Gastroesophageal sphincter (tissue), 4 donors: ENCODE data around the gene PHLDA1. TPM values are rescaled to one million over a fixed set of nuclear protein-coding genes. Genes with fewer than 3 reads are reported as not detected.
A peak's percentile ranks its signal among the peaks of the same experiment; 100 is the strongest.

Experiments
- ATAC-seq: fragments of 150-250 bp; one replicate; pipeline ENCODE4 v1.9.1; 2016; ENCODE audit warnings: mild to moderate bottlenecking, moderate library complexity
- H3K27ac ChIP-seq, 4 donors: fragments of 200-600 bp; sonication (generic) in 3 of 4; 1 replicate in 3 of 4; 2 replicates in 1 of 4; pipeline ENCODE4 v1.5.1; 2016 to 2019
- H3K27me3 ChIP-seq: fragments of 200-600 bp; sonication (generic); one replicate; pipeline ENCODE4 v1.5.1; 2019
- H3K36me3 ChIP-seq, 2 donors: fragments of 200-600 bp; sonication (generic); one replicate each; pipeline ENCODE4 v1.5.1; 2019; ENCODE audit warnings: control low read depth in 1 of 2
- H3K4me1 ChIP-seq, 3 donors: fragments of 200-600 bp; sonication (generic); 1 replicate in 2 of 3; 2 replicates in 1 of 3; pipeline ENCODE4 v1.5.1; 2016 to 2019; ENCODE audit warnings: control low read depth in 2 of 3
- H3K4me3 ChIP-seq, 2 donors: fragments of 200-600 bp; sonication (generic); one replicate each; pipeline ENCODE4 v1.5.1; 2019; ENCODE audit warnings: mild to moderate bottlenecking in 1 of 2, moderate library complexity in 1 of 2
- H3K9me3 ChIP-seq, 3 donors: fragments of 200-600 bp; sonication (generic); one replicate each; pipeline ENCODE4 v1.5.1; 2017 to 2019; ENCODE audit warnings: control low read depth in 2 of 3
- CTCF ChIP-seq, 4 experiments: fragments of 200-600 bp in 2 of 4; fragments of 450-650 bp in 2 of 4; sonication (generic) in 1 of 4; IDR thresholded peaks; one replicate each; pipeline ENCODE4 v1.5.1; 2017 to 2019; ENCODE audit warnings: antibody characterized with exemption in 4 of 4, mild to moderate bottlenecking in 2 of 4, moderate library complexity in 2 of 4
- EP300 ChIP-seq: sonication (generic); formaldehyde crosslinking; IDR thresholded peaks from one replicate; pipeline ENCODE4 v1.6.1; 2017; ENCODE audit warnings: antibody characterized with exemption, mild to moderate bottlenecking
- POLR2A ChIP-seq, 2 donors: fragments of 450-650 bp; IDR thresholded peaks; one replicate each; pipeline ENCODE4 v1.6.1; 2017; ENCODE audit warnings: antibody characterized with exemption in 2 of 2, mild to moderate bottlenecking in 2 of 2, moderate library complexity in 1 of 2
- POLR2AphosphoS5 ChIP-seq: sonication (generic); formaldehyde crosslinking; IDR thresholded peaks from one replicate; pipeline ENCODE4 v1.6.1; 2017; ENCODE audit warnings: antibody characterized with exemption
- WGBS, 2 donors: methylation state at CpG; one replicate each; pipeline ENCODE4 v1.1.5; 2018; ENCODE audit warnings: low coverage in 1 of 2; 5-methylcytosine and 5-hydroxymethylcytosine counted together
- total RNA-seq, 4 donors: library from RNA; depleted of rRNA; stranded (reverse); fragments of >200 nt; gene quantifications; one replicate each; pipeline ENCODE4 v1.1.0, GENCODE V29; 2016

Gene PHLDA1
- total RNA-seq, 4 donors from 2014 or later: 4.4 to 14.4 (median 7.6) TPM

- no peak for TF ChIP-seq CTCF (IDR thresholded peaks at IDR 0.05)
- TF ChIP-seq POLR2A (IDR thresholded peaks at IDR 0.05): no peak
- TF ChIP-seq EP300: no peak
- no peak for TF ChIP-seq POLR2AphosphoS5
- Histone ChIP-seq H3K36me3 (no peaks in the 10 kb centered on the region), H3K4me1 (peaks cover 0 to 37% (median 0%) of the 10 kb centered on the region in 3 donors), H3K27ac (peak overlapping the region; percentile 93 to 96 (median 96)), H3K4me3 (peak overlapping the region in 1 of 2 donors; percentile 78), H3K27me3 (no peaks in the 10 kb centered on the region), H3K9me3 (no peaks in the 10 kb centered on the region)
- no peak for ATAC-seq
- 69 to 84% methylated on average over 5 of the region's 5 CpGs for WGBS, 2 donors
These were observed 1.8 kb upstream of the PHLDA1 start for GRCh38 chr12:76033081-76034011.

- H3K27me3 ChIP-seq: no peaks in the 10 kb centered on the region
- TF ChIP-seq POLR2A (IDR thresholded peaks at IDR 0.05): no peak
- no peak for TF ChIP-seq CTCF (IDR thresholded peaks at IDR 0.05)
- peak; percentile 28 for TF ChIP-seq POLR2AphosphoS5
- no peak for TF ChIP-seq EP300
- peak overlapping the region; percentile 93 to 96 (median 96) for H3K27ac ChIP-seq
- H3K9me3 ChIP-seq: no peaks in the 10 kb centered on the region
- ATAC-seq: peak; percentile 42
- WGBS, 2 donors: 6 to 20% methylated on average over 3 to 13 of the region's 58 CpGs
- peak overlapping the region; percentile 76 to 78 for H3K4me3 ChIP-seq
- no peaks in the 10 kb centered on the region for H3K36me3 ChIP-seq
- H3K4me1 ChIP-seq: peaks cover 0 to 36% (median 0%) of the 10 kb centered on the region in 3 donors
These were observed 736 bp upstream of the PHLDA1 start for GRCh38 chr12:76032043-76032981.

GRCh38 chr12:76031081-76031413, 529 bp downstream of the PHLDA1 start:
- Histone ChIP-seq H3K9me3 (no peaks in the 10 kb centered on the region), H3K27me3 (no peaks in the 10 kb centered on the region), H3K27ac (peak overlapping the region; percentile 9 to 96 (median 96)), H3K4me1 (peaks cover 0 to 27% (median 0%) of the 10 kb centered on the region in 3 donors), H3K4me3 (peak overlapping the region; percentile 76 to 78), H3K36me3 (no peaks in the 10 kb centered on the region)
- ATAC-seq: peak; percentile 20
- TF ChIP-seq EP300 (no peak), POLR2A (IDR thresholded peaks at IDR 0.05) (no peak), CTCF (IDR thresholded peaks at IDR 0.05) (no peak), POLR2AphosphoS5 (no peak)
- WGBS, 2 donors: no CpG with 5 or more reads among the region's 26 CpGs

GRCh38 chr12:76030341-76031080, 1.1 kb downstream of the PHLDA1 start:
- Histone ChIP-seq H3K27ac (peak overlapping the region in 3 of 4 donors; percentile 96), H3K27me3 (no peaks in the 10 kb centered on the region), H3K36me3 (no peaks in the 10 kb centered on the region), H3K4me1 (peaks cover 0 to 27% (median 0%) of the 10 kb centered on the region in 3 donors), H3K9me3 (no peaks in the 10 kb centered on the region), H3K4me3 (peak overlapping the region; percentile 76 to 78)
- peak; percentile 2 for ATAC-seq
- TF ChIP-seq POLR2A (IDR thresholded peaks at IDR 0.05) (no peak), CTCF (IDR thresholded peaks at IDR 0.05) (peak in 1 of 4 experiments; percentile 16)
- 0% methylated on average over 3 to 4 of the region's 40 CpGs for WGBS, 2 donors
